Right ventricle myocardium inferior (tissue), 1 donor: ENCODE data around the gene SELENOO. TPM values are rescaled to one million over a fixed set of nuclear protein-coding genes. Genes with fewer than 3 reads are reported as not detected.
A peak's percentile ranks its signal among the peaks of the same experiment; 100 is the strongest.
"Not testable (repeated sequence)": the region's sequence is repeated elsewhere in the genome, so short reads cannot be mapped to it uniquely, and the experiment has no call there.

Source experiments
- ATAC-seq: fragments of 200-7000 bp; cut with Tn5 transposase; one replicate; pipeline ENCODE4 v1.9.1; 2020; ENCODE audit warnings: mild to moderate bottlenecking, moderate library complexity
- DNase-seq: peaks from one replicate; pipeline ENCODE4 v3.0.0; 2021; ENCODE audit errors: missing footprints
- intact Hi-C: fragments of 100-400 bp; cut with DNase I; formaldehyde crosslinking; loops from one replicate; pipeline ENCODE4 v1.11.0; 2022
- long read RNA-seq: library from polyadenylated mRNA; unstranded; transcript quantifications from one replicate; pipeline ENCODE4 v2.0.0, GENCODE V29; 2021
- total RNA-seq: library from RNA; stranded (reverse); fragmentation: NEBNext Ultra II Directional; extraction: Animal tissue kit (Norgen Biotek cat#: 25700); gene quantifications from one replicate; pipeline ENCODE4 v1.2.1, GENCODE V29; 2021
- donor health status: DM: no; HTN: yes; CAD: no; lungs with severe emphysema.

SELENOO gene, protein sequence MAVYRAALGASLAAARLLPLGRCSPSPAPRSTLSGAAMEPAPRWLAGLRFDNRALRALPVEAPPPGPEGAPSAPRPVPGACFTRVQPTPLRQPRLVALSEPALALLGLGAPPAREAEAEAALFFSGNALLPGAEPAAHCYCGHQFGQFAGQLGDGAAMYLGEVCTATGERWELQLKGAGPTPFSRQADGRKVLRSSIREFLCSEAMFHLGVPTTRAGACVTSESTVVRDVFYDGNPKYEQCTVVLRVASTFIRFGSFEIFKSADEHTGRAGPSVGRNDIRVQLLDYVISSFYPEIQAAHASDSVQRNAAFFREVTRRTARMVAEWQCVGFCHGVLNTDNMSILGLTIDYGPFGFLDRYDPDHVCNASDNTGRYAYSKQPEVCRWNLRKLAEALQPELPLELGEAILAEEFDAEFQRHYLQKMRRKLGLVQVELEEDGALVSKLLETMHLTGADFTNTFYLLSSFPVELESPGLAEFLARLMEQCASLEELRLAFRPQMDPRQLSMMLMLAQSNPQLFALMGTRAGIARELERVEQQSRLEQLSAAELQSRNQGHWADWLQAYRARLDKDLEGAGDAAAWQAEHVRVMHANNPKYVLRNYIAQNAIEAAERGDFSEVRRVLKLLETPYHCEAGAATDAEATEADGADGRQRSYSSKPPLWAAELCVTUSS
- 15.5 TPM for total RNA-seq
- long read RNA-seq, transcript SELENOO-201 (9 exons, 2,315 nt), result major isoform, 52 of 61 reads
- long read RNA-seq, partial matches to known transcripts, result 3 of 61 reads
- long read RNA-seq, other reads (novel, unspliced or antisense), result 6 of 61 reads

DNA sequence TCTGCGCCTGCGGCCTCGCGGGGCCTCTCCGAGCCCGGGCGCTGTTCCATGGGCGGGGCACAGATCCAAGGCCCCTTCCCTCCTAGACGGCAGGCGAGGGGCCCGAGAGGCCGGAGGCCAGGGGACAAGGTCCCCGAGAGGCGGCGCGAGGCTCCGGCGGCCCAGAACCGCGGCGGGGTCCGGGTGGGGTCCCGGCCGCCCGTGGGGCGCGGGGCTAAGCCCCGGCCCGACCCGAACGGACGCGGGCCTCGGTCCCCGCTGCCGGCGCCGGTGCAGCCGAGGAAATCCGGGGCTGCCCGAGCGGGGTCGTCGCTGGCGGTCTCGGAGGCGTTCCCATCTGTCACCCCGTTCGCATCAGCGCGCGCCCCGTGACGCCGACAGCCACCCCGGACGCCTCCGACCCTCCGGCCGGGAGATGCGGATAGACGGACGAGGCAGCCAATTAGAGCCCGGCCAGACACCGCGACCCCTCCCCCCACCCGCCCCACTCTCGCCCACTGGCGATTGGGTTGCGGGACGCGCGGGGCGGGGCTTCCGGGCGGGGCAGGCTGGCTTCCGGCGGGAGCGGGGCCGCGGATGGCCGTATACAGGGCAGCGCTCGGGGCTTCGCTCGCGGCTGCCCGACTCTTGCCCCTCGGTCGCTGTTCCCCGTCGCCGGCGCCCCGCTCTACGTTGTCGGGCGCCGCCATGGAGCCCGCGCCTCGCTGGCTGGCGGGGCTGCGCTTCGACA is at the start of gene SELENOO:
Gene SELENOO (plus strand): TSS at position 551 of the 730 bp plus-strand sequence. CDS start 26 bp downstream, at position 577.
- DNase-seq (peak; percentile 95), ATAC-seq (peak; percentile 91)
- intact Hi-C loops, result no loop called here

DNA sequence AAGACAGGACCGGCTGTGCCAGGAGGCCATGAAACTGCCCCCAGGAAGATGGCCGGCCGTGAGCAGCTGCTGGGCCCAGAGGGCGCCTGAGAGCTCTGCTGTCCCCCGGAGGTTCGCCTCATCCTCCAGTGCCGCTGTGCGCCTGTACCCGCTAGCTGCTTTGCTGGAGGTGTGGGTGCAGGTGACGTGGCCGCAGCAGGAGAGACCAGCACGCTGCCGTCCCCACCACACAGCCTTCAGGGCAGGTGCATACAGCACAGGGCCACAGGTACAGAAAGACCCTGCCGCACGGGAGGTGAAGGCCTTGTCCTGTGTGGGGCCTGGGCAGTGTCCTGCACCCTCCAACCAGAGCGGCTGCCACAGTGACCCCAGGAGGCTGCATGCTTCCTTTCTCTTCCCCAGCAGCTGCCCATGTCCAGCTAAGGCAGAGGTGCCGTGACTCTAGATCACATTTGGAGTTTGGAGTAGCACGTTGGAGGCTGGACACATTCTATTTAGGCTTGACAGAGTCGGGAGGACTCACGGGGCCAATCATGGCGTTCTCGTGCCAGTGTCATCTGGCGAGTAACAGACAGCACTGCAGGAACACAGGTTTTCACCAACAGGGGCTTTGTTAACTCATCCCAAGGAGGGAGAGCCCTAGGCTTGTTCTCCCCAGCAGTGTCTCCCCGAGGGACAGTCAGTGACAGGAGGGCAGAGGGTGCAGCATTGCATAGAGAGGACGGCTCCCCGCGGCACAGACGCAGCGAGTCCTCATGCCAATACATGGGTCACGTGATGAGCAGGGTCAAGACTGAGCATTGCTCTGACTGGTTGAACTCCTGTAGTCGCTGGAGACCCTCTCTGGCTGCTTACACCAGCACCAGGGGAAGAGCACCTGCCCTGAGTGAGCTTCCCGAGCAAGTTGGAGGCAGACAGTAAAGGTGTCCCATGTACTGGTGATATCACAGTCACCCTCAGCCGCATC is 49.0 kb upstream of the SELENOO start:
- intact Hi-C loops, result no loop called here
- no peak for DNase-seq
- no peak for ATAC-seq

DNA sequence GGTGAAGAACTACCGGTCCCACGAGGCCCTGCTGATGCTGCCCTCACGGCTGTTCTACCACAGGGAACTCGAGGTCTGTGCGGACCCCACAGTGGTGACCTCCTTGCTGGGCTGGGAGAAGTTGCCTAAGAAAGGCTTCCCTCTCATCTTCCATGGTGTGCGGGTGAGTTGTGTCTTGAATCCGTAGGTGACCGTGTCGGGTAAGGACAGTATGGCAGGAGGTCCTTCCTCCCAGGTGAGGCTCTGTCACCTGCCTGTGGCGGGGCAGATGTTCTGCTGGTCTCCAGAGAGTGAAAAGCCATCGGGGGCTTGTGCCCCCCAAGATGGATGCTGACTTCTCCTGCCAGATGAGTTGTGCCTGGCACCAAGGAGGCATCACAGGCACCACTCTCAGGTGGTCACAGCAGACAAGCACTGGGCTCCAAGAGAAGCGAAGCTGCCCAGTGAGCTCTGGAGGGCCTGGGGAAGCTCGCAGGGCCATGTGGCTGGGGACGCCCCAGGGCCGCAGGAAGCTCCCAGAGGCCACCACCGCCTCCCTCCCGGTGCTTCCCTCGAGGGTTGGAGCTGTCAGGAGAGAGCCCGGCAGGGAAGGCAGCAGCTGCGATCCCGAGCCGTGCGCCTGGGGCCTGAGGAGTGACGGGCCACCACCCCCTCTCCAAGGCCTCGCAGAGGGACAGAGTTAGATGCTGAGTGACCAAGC is 47.6 kb upstream of the SELENOO start:
- DNase-seq, result no peak
- intact Hi-C loops, result no loop called here

DNA sequence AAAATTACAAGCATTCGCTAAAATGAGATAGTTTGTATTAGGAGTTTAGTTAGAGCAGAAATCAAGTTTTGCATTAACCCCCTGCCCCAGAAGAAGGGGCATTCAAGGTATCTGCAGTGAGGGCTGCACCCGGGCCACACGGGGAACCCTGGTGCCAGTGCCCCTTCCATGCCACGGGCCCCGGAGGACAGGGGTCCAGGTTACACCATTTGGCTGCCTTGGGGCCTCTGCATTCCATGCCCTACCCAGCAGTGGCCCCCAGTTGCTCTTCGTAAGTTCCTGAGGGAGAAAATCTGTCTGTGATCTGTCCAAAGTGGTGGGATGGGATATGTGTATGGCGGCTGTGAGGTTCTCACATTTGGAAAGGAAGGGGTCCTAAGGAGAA is 47.1 kb upstream of the SELENOO start:
- ATAC-seq, result no peak
- no peak for DNase-seq
- intact Hi-C loops, result no loop called here

More for the DNA sequence above, 47.6 kb upstream of the SELENOO start:
- no peak for ATAC-seq

DNA sequence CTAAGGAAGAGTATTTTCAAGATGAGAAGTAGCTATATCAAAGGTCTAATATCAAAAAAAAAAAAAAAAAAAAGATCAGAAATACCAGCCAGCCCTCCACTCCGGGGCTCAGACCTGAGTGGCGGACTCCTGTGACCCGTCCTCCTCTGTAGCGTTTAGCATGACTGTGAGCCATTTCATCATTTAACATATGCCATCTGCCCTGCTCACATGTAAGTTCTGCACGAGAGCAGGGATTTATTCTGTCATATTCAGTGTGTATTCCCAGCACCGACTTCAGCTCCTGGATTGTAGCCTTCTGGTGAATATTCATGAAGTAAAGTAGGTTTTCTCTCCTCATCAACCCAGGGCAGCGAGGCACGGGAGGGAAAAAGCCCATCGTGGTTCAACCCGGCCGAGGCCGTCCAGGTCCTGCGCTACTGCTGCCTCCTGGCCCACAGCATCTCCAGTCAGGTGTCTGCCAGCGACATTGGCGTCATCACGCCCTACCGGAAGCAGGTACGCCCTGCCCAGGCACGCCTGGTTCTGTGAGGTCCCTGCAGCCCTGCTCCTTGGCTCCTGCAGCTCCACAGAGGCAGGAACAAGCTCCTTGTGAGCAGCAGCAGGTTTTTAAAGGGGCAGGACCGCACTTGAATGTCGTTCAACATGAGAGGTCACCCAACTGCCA is 43.0 kb upstream of the SELENOO start:
- DNase-seq (no peak), ATAC-seq (no peak)
- intact Hi-C loops, result no loop called here

DNA sequence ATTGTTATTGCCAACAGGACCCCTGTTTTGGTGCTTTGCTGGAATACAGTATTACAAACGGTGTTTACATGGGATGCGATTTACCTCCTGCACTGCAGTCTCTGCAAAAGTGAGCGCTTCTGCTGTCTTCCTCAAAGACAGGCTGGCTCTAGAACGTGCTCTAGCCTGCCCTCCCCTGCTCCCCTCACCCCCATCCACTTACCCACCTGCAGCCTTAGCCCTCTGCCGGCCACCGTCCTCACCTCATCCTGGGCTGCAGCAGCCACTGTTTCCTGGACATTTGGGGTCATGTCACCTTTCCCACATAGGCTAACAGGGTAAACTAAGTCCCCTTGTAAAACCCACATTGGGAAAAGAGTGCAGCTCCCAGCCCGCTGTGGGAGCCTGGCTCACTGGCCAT is 39.9 kb upstream of the SELENOO start:
- DNase-seq (no peak), ATAC-seq (no peak)
- intact Hi-C loops, result no loop called here

DNA sequence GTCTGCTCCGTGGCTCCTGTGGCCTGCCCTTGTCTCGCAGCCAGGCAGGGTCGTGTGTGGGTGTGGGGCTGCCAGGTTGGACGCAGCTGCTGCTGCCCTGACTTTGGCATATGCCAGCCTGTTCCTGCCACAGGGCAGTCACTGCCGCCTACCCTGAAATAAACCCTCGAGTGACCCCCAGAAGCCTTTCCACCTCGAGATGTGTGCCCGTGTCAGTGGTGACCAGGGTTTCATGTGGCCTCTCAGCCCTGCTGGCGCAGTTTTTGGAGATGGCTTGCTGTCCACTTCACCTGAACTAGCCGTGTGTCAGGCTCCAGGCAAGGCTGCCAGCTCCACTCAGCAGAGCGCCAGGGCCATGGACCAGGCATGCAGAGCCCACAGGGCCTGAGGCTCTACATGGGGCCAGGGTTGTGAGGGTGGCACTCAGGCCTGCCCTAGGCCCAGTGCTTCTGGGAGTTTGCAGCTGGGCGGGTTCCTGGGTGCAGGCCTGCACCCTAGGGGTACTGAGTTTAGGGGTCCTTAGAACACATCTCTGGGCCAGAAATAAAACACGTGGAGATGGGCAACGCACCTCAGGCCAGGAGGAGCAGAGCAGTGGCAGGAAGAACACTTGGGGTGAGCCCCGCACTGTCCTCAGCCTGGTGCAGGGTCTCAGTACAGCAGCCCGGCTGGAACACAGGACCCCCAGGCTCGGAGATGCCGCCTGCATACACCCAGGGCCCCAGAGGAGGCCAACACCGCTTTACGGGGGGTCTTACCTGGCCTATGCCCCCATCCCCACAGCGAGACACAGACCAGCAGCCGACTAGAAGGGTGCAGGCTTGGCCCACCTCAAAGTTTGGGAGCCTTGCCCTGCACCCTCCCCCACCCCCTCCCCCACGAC is 39.1 kb upstream of the SELENOO start:
- peak; percentile 20 for ATAC-seq
- no peak for DNase-seq
- intact Hi-C loops, result no loop called here

DNA sequence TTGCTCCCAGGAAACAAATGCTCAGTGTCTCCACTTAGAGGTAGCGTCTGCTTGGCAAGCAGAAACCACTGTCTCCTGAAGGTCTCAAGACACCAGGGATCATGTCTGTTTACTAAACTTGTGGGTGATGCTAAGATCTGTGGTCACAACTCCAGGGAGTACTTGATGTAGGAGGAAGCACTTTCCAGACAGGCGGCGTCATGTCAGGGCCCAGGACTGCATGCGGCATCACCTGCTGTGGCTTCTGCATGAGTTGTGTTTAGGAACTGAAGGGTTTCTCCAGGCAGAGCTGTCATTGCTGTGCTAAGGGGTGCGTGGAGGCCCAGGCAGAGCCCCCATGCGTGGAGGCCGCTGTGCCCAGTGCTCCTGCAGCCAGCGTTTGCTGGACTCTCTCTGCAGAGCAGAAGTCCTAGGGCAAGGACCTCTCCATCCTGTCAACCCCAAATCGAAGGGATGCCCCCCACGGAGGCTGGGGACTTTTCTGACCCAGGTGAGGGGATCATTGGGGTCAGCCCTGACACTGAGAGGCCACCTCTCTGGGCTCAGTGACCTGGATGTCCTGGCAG is 38.3 kb upstream of the SELENOO start:
- DNase-seq (no peak), ATAC-seq (no peak)
- intact Hi-C loops, result no loop called here

DNA sequence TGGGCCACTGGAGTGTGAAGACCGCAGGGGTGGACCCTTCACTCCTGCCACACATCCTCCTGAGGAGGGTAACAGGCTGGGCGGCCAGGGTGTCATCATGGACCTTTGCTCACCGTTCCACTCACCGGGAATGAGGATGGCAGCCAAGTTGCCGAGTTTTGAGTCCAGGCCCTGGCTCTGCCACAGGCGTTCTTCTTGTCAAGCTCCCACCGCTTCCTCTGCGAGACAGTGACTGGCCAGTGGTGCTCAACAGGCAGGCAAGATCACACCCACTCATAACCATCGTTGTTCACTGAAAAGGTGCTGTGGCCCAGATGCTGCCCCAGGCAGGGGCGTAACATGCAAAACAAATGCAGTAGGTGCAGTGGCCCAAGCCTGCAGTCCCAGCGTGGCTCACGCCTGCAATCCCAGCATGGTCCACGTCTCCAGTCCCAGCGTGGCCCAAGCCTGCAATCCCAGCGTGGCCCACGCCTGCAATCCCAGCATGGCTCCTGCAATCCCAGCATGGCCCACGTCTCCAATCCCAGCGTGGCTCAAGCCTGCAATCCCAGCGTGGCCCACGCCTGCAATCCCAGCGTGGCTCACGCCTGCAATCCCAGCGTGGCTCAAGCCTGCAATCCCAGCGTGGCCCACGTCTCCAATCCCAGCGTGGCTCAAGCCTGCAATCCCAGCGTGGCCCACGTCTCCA is 35.2 kb upstream of the SELENOO start:
- DNase-seq (no peak), ATAC-seq (no peak)
- intact Hi-C loops, result no loop called here

DNA sequence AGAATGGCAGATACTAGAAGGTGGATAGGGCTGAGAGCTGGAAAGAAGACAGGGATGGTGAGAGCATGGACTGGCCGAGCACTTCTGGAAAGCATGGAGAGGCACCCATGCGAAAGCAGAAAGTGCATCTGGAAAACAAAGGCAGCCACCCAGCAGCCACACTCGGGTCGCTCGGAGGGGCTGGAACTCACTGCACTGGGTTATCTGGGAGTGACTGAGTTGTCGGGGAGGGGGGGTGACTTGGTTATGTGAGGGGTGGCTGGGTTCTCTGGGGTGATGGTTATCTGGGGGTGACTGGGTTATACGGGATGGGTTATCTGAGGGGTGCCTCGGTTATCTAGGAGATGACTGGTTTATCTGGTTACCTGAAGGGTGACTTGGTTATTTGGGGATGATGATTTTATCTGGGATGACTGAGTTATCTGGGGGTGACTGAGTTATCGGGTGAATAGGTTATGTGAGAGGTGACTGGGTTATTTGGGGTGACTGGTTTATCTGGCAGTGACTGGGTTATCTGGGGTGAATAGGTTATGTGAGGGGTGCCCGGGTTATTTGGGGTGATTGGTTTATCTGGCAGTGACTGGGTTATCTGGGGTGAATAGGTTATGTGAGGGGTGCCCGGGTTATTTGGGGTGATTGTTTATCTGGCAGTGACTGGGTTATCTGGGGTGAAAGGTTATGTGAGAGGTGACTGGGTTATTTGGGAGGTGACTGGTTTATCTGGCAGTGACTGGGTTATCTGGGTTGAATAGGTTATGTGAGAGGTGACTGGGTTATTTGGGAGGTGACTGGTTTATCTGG is 32.9 kb upstream of the SELENOO start:
- DNase-seq, result no peak
- intact Hi-C loops, result no loop called here
- ATAC-seq, result no peak

DNA sequence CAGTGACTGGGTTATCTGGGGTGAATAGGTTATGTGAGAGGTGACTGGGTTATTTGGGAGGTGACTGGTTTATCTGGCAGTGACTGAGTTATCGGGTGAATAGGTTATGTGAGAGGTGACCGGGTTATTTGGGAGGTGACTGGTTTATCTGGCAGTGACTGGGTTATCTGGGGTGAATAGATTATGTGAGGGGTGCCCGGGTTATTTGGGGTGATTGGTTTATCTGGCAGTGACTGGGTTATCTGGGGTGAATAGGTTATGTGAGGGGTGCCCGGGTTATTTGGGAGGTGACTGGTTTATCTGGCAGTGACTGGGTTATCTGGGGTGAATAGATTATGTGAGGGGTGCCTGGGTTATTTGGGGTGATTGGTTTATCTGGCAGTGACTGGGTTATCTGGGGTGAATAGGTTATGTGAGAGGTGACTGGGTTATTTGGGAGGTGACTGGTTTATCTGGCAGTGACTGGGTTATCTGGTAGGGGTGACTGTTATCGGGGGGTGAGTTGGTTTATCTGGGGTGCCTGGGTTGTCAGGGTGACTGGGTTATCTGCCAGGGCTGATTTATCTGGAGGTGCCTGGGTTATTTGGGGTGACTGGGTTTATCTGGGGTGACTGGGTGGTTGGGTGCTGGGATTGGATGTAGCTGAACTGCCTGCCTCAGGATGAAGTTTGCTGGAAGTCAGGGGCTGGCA is 32.2 kb upstream of the SELENOO start:
- ATAC-seq, DNase-seq, intact Hi-C loops: not testable (repeated sequence)

DNA sequence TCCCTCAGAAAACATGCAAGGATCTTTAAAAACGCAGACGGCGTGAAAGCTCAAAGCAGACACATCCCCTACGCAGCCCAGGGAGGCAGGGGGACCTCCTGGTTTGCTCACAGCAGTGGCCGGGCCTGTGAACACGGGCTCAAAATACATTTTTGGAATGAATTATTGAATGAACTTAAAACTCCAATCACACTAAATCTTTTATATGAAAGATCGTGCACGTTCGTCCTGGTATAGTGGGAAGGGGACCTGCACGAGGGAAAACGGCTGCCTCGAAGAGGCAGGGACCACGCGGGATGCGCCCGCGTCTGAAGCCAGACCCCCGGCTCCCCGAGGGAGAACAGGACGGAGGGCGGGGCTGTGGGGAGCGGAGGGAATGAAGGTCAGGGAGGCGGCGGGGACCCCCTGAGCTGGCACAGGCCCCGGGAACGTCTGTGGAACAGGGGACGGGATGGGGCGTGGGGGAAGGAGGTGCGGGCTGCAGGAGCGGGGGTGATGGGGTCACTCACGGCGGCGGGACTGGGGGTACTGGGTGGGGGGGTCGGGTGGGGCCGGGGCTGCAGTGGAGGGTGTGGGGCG is 31.5 kb upstream of the SELENOO start:
- DNase-seq, result peak; percentile 58
- intact Hi-C loops, result no loop called here
- ATAC-seq, result no peak

DNA sequence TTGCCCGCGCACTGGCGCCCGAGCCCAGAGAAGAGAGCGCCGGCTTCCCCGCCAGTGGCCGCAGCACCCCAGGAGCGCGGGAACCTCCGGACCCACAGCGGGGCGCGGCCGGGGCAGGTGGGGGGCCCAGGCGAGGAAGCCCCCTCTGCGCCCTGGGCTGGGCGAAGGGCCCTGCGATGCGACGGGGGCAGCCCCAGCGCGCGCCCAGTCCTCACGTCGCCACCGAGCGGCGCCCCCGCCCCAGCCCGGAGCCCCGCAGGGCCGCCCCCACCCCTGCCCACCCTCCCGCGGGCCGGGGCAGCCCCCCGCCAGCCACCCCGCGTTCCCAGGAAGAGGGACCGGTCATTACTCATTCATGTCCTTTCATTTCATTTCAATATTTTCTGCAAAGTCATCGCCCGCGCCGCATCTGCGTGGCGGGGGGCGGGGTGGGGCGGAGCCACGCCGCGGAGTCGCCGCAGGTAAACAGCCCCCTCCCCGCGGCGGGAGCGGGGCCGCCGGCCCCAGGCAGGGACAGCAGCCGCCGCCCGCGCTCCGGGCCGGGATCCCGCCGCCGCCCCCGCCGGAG is 31.0 kb upstream of the SELENOO start:
- intact Hi-C loops, result no loop called here
- ATAC-seq, result no peak
- peak; percentile 81 for DNase-seq
